HepG2 (cell line): ENCODE results near the gene SNAI3. TPM values are rescaled to one million over a fixed set of nuclear protein-coding genes. Genes with fewer than 3 reads are reported as not detected.

Experiments used
- KDM5B ChIP-seq: sonication (generic); formaldehyde crosslinking; IDR thresholded peaks from 2 replicates; pipeline ENCODE4 v1.4.0; 2020; ENCODE audit warnings: missing genetic modification reagents, mild to moderate bottlenecking, borderline replicate concordance
- NFAT5 ChIP-seq: sonication (generic); formaldehyde crosslinking; IDR thresholded peaks from 2 replicates; pipeline ENCODE4 v1.4.0; 2020; ENCODE audit warnings: missing genetic modification reagents
- ZNF142 ChIP-seq: sonication (generic); formaldehyde crosslinking; IDR thresholded peaks from 2 replicates; pipeline ENCODE4 v1.4.0; 2020; ENCODE audit warnings: missing genetic modification reagents
- ZNF33A ChIP-seq: sonication (generic); formaldehyde crosslinking; IDR thresholded peaks from 2 replicates; pipeline ENCODE4 v1.5.1; 2020; ENCODE audit warnings: missing genetic modification reagents, mild to moderate bottlenecking, moderate library complexity, borderline replicate concordance
- polyA plus RNA-seq, 8 experiments: library from polyadenylated mRNA; depleted of rRNA in 3 of 8; stranded (reverse) in 7 of 8; unstranded in 1 of 8; fragments of >200 nt; fragmentation: Illumina TruSeq in 4 of 8; extraction: Trizol in 4 of 8; gene quantifications; 2 replicates each; pipeline versions ENCODE4 v1.2.1 to v1.2.3, GENCODE V29; 2011 to 2016; ENCODE audit warnings: low read depth in 4 of 8, missing spikeins in 1 of 8, mixed read lengths in 1 of 8; ENCODE audit not compliant: insufficient read depth in 1 of 8
- total RNA-seq, 5 experiments: library from RNA; depleted of rRNA; stranded (reverse); fragments of >200 nt; fragmentation: Illumina TruSeq; extraction: Trizol; gene quantifications; 2 replicates each; pipeline ENCODE4 v1.2.3, GENCODE V29; 2016; ENCODE audit warnings: low read depth in 1 of 5

Gene SNAI3
- total and polyA plus RNA-seq, 2 of the 13 experiments (the other 11 are each of a cell fraction or from before 2014, with no cell fraction given): 0.09 to 0.18 TPM

- TF ChIP-seq ZNF142: no peak
- TF ChIP-seq KDM5B (CRISPR knock-in tag): no peak
- no peak for TF ChIP-seq NFAT5 (CRISPR knock-in tag)
- no peak for TF ChIP-seq ZNF33A (CRISPR knock-in tag)
Observed at GRCh38 chr16:88734361-88734728, 48.0 kb upstream of the SNAI3 start (continued).
